HEK293T (cell line): ENCODE data around the gene SCUBE2.

Source experiments
- CTCF ChIA-PET: fragments of 350-600 bp; formaldehyde crosslinking; extraction: SDS; loops from one replicate; lab custom pipeline; 2021; ENCODE audit warnings: antibody characterized with exemption, inconsistent platforms; lab: Yijun Ruan, JAX
- POLR2A ChIA-PET: fragments of 350-600 bp; formaldehyde crosslinking; extraction: SDS; loops from one replicate; lab custom pipeline; 2020; ENCODE audit warnings: antibody characterized with exemption, inconsistent platforms; lab: Yijun Ruan, JAX
- DNase-seq: peaks from one replicate; pipeline ENCODE4 v3.0.0; 2012; ENCODE audit warnings: mixed read lengths; ENCODE audit errors: extremely low spot score
- ARNT ChIP-seq: fragments of 450-650 bp; IDR thresholded peaks from 2 replicates; pipeline ENCODE4 v1.6.1; 2017; ENCODE audit warnings: mild to moderate bottlenecking
- BHLHE40 ChIP-seq: fragments of 450-650 bp; IDR thresholded peaks from 2 replicates; pipeline ENCODE4 v1.6.1; 2016; ENCODE audit warnings: mild to moderate bottlenecking, moderate library complexity, borderline replicate concordance
- CTBP1 ChIP-seq: fragments of 450-650 bp; IDR thresholded peaks from 2 replicates; pipeline ENCODE4 v1.6.1; 2016; ENCODE audit warnings: borderline replicate concordance
- ELF4 ChIP-seq: fragments of 450-650 bp; IDR thresholded peaks from 2 replicates; pipeline ENCODE4 v1.6.1; 2017; ENCODE audit warnings: antibody characterized with exemption
- FOXA1 ChIP-seq: fragments of 450-650 bp; IDR thresholded peaks from 2 replicates; pipeline ENCODE4 v1.6.1; 2016; ENCODE audit warnings: mild to moderate bottlenecking
- FOXK2 ChIP-seq: fragments of 450-650 bp; IDR thresholded peaks from 2 replicates; pipeline ENCODE4 v1.6.1; 2016; ENCODE audit warnings: mild to moderate bottlenecking
- FOXM1 ChIP-seq: fragments of 450-650 bp; IDR thresholded peaks from 2 replicates; pipeline ENCODE4 v1.6.1; 2017; ENCODE audit warnings: mild to moderate bottlenecking, borderline replicate concordance
- HDGF ChIP-seq: fragments of 450-650 bp; IDR thresholded peaks from 2 replicates; pipeline ENCODE4 v1.6.1; 2017; ENCODE audit warnings: antibody characterized with exemption, borderline replicate concordance
- L3MBTL2 ChIP-seq: fragments of 450-650 bp; conservative IDR thresholded peaks from 2 replicates; pipeline ENCODE4 v1.6.1; 2016; ENCODE audit warnings: mild to moderate bottlenecking
- LEF1 ChIP-seq: fragments of 450-650 bp; IDR thresholded peaks from 2 replicates; pipeline ENCODE4 v1.6.1; 2017; ENCODE audit warnings: mild to moderate bottlenecking, borderline replicate concordance
- NFRKB ChIP-seq: fragments of 450-650 bp; IDR thresholded peaks from 2 replicates; pipeline ENCODE4 v1.6.1; 2016; ENCODE audit warnings: mild to moderate bottlenecking, moderate library complexity
- PKNOX1 ChIP-seq: fragments of 450-650 bp; IDR thresholded peaks from 2 replicates; pipeline ENCODE4 v1.6.1; 2016
- SP1 ChIP-seq: fragments of 450-650 bp; IDR thresholded peaks from 2 replicates; pipeline ENCODE4 v1.6.1; 2017
- SUZ12 ChIP-seq: fragments of 450-650 bp; IDR thresholded peaks from 2 replicates; pipeline ENCODE4 v1.6.1; 2016; ENCODE audit warnings: mild to moderate bottlenecking
- TARDBP ChIP-seq: fragments of 450-650 bp; IDR thresholded peaks from 2 replicates; pipeline ENCODE4 v1.6.1; 2016
- ZNF384 ChIP-seq: fragments of 450-650 bp; IDR thresholded peaks from 2 replicates; pipeline ENCODE4 v1.6.1; 2016

Gene SCUBE2

GRCh38 chr11:9003573-9004182, 87.7 kb downstream of the SCUBE2 start, which contains the start of gene NRIP3:
TSS of gene NRIP3 (minus strand) at chr11:9004001. CDS start at chr11:9003935, 66 bp downstream.
- CTCF ChIA-PET = interaction anchor here (0.6 to 2.5 kb wide), 2 partner anchors 10 to 12 kb away, joined by 3 to 14 read pairs; no protein-coding TSS in a partner anchor
- no peak for TF ChIP-seq FOXK2
- peak; percentile 96 for TF ChIP-seq L3MBTL2
- TF ChIP-seq HDGF = peak; percentile 53; the same call in 1 of the 2 replicates
- DNase-seq = peak; percentile 86
- POLR2A ChIA-PET = interaction anchor here (0.9 to 1.3 kb wide), 5 partner anchors 10 to 130 kb away, joined by 3 to 4 read pairs (median 3); no protein-coding TSS in a partner anchor

GRCh38 chr11:9002920-9003572, 88.4 kb downstream of the SCUBE2 start:
- POLR2A ChIA-PET = interaction anchor here (0.9 to 1.3 kb wide), 5 partner anchors 9 to 129 kb away, joined by 3 to 4 read pairs (median 3); no protein-coding TSS in a partner anchor
- DNase-seq = no peak

GRCh38 chr11:9001736-9002135, 89.7 kb downstream of the SCUBE2 start:
- ChIA-PET CTCF (interaction anchor here (1.1 to 2.5 kb wide), 2 partner anchors 14 to 136 kb away, joined by 3 to 14 read pairs; no protein-coding TSS in a partner anchor), POLR2A (no interaction called here)
- TF ChIP-seq FOXA1 (no peak), SUZ12 (no peak), LEF1 (no peak), HDGF (no peak), ARNT (no peak), CTBP1 (no peak), NFRKB (no peak), L3MBTL2 (no peak), ZNF384 (no peak), BHLHE40 (no peak), ELF4 (no peak), SP1 (no peak), FOXK2 (no peak), TARDBP (no peak)
- no peak for DNase-seq

More at GRCh38 chr11:9002920-9003572, 88.4 kb downstream of the SCUBE2 start:
- TF ChIP-seq FOXK2 (no peak), BHLHE40 (no peak)
- CTCF ChIA-PET = interaction anchor here (0.6 to 2.5 kb wide), 4 partner anchors 9 to 134 kb away, joined by 3 to 14 read pairs (median 3); no protein-coding TSS in a partner anchor

- ChIA-PET POLR2A (no interaction called here), CTCF (no interaction called here)
- DNase-seq = no peak
- no peak for TF ChIP-seq NFRKB
- TF ChIP-seq ELF4 = no peak
Measured at GRCh38 chr11:8998017-8998416, 93.4 kb downstream of the SCUBE2 start.

GRCh38 chr11:8997451-8997850, 93.9 kb downstream of the SCUBE2 start:
- no peak for TF ChIP-seq ELF4
- TF ChIP-seq CTBP1 = no peak
- ChIA-PET CTCF (no interaction called here), POLR2A (no interaction called here)
- DNase-seq = no peak

GRCh38 chr11:8989453-8989852, 101.9 kb downstream of the SCUBE2 start:
- DNase-seq = no peak
- ChIA-PET CTCF (no interaction called here), POLR2A (no interaction called here)
- TF ChIP-seq FOXM1 (no peak), FOXA1 (no peak), TARDBP (no peak), SUZ12 (no peak), SP1 (no peak), BHLHE40 (no peak), ELF4 (no peak), LEF1 (no peak), L3MBTL2 (no peak), ZNF384 (no peak)

GRCh38 chr11:8988329-8989234, 102.8 kb downstream of the SCUBE2 start:
- ChIA-PET POLR2A (interaction anchor here (1.3 kb wide), 1 partner anchor 24 kb away, joined by 5 read pairs; the partner anchor contains the start of gene TMEM9B), CTCF (interaction anchor here (1.1 kb wide), 1 partner anchor 149 kb away, joined by 3 read pairs; no protein-coding TSS in a partner anchor)
- TF ChIP-seq HDGF (no peak), SP1 (no peak), FOXM1 (no peak), NFRKB (no peak), FOXK2 (no peak), PKNOX1 (no peak), ZNF384 (no peak), ARNT (no peak), LEF1 (no peak), FOXA1 (no peak), CTBP1 (no peak), SUZ12 (no peak), TARDBP (no peak), L3MBTL2 (no peak), BHLHE40 (no peak), ELF4 (no peak)
- DNase-seq = no peak
